MCF 10A (cell line): ENCODE results near the gene LMTK2. TPM values are rescaled to one million over a fixed set of nuclear protein-coding genes. Genes with fewer than 3 reads are reported as not detected.

Source experiments
- BruUV-seq: library from RNA; stranded (reverse); fragments of 400-500 nt; replicated peaks from 2 replicates; lab custom pipeline; 2021; lab: Mats Ljungman, UMichigan
- CTCF ChIA-PET: fragments of 300-600 bp; sonication (Branson Sonifier 250); formaldehyde crosslinking; extraction: SDS; loops from one replicate; lab custom pipeline; 2021; ENCODE audit warnings: antibody characterized with exemption, inconsistent platforms; lab: Yijun Ruan, JAX
- POLR2A ChIA-PET: fragments of 300-600, 350-650 bp; sonication (Branson Sonifier 250); formaldehyde crosslinking; extraction: SDS; loops from one replicate; lab custom pipeline; 2020; ENCODE audit warnings: antibody characterized with exemption, inconsistent platforms; lab: Yijun Ruan, JAX
- DNase-seq: peaks from one replicate; pipeline ENCODE4 v3.0.0-alpha.2; 2018; ENCODE audit not compliant: unreplicated experiment
- H3K27ac Mint-ChIP-seq: one replicate; pipeline ENCODE4 v1.8.0; 2022; ENCODE audit warnings: mild to moderate bottlenecking, low read depth, mixed read lengths; ENCODE audit not compliant: unreplicated experiment
- H3K27me3 Mint-ChIP-seq: one replicate; pipeline ENCODE4 v1.8.0; 2022; ENCODE audit warnings: mixed read lengths; ENCODE audit not compliant: insufficient read depth, unreplicated experiment
- H3K36me3 Mint-ChIP-seq: one replicate; pipeline ENCODE4 v1.8.0; 2022; ENCODE audit warnings: mild to moderate bottlenecking, moderate library complexity, mixed read lengths; ENCODE audit not compliant: insufficient read depth, unreplicated experiment
- H3K4me1 Mint-ChIP-seq: one replicate; pipeline ENCODE4 v1.8.0; 2022; ENCODE audit warnings: mixed read lengths; ENCODE audit not compliant: insufficient read depth, unreplicated experiment
- H3K4me3 Mint-ChIP-seq: one replicate; pipeline ENCODE4 v1.8.0; 2022; ENCODE audit warnings: mild to moderate bottlenecking, moderate library complexity, mixed read lengths; ENCODE audit not compliant: unreplicated experiment
- H3K9me3 Mint-ChIP-seq: one replicate; pipeline ENCODE4 v1.8.0; 2022; ENCODE audit warnings: mixed read lengths; ENCODE audit not compliant: unreplicated experiment
- CTCF ChIP-seq: fragments of 200-600 bp; IDR thresholded peaks from one replicate; pipeline ENCODE4 v1.8.0; 2022; ENCODE audit warnings: antibody characterized with exemption, mild to moderate bottlenecking; ENCODE audit not compliant: unreplicated experiment
- intact Hi-C: fragments of 100-400 bp; cut with micrococcal nuclease; formaldehyde crosslinking; loops from 2 replicates; pipeline ENCODE4 v1.14.1; 2022
- total RNA-seq: library from RNA; stranded (reverse); gene quantifications from 2 replicates; pipeline ENCODE4 v1.2.3, GENCODE V29; 2022

The LMTK2 gene
- total RNA-seq, 1 experiment from 2014 or later, result 16.8 TPM

- no peak for TF ChIP-seq CTCF
- intact Hi-C loops, result no loop called here
- H3K27me3 Mint-ChIP-seq, result no peaks in the 10 kb centered on the region
- ChIA-PET CTCF (interaction anchor here (0.6 kb wide), 1 partner anchor 19 kb away, joined by 3 read pairs; no protein-coding TSS in a partner anchor), POLR2A (no interaction called here)
- no peaks in the 10 kb centered on the region for H3K4me1 Mint-ChIP-seq
- H3K9me3 Mint-ChIP-seq, result no peaks in the 10 kb centered on the region
- no peak for DNase-seq
- H3K36me3 Mint-ChIP-seq, result peaks cover 6% of the 10 kb centered on the region
- H3K27ac Mint-ChIP-seq, result no peak overlapping the region
- H3K4me3 Mint-ChIP-seq, result no peak overlapping the region
- no TSS peak for BruUV-seq
Observed at GRCh38 chr7:98221611-98222532, 115.2 kb downstream of the LMTK2 start.

- no peaks in the 10 kb centered on the region for H3K4me1 Mint-ChIP-seq
- no peak for TF ChIP-seq CTCF
- intact Hi-C loops, result no loop called here
- ChIA-PET POLR2A (no interaction called here), CTCF (no interaction called here)
- H3K27me3 Mint-ChIP-seq, result no peaks in the 10 kb centered on the region
- H3K4me3 Mint-ChIP-seq, result no peak overlapping the region
- H3K27ac Mint-ChIP-seq, result no peak overlapping the region
- no TSS peak for BruUV-seq
- H3K36me3 Mint-ChIP-seq, result peaks cover 5% of the 10 kb centered on the region
- no peaks in the 10 kb centered on the region for H3K9me3 Mint-ChIP-seq
- DNase-seq, result no peak
Observed at GRCh38 chr7:98222533-98223195, 116.0 kb downstream of the LMTK2 start.

GRCh38 chr7:98223351-98223897, 116.8 kb downstream of the LMTK2 start:
- H3K9me3 Mint-ChIP-seq, result no peaks in the 10 kb centered on the region
- CTCF ChIA-PET, result no interaction called here
- peaks cover 5% of the 10 kb centered on the region for H3K36me3 Mint-ChIP-seq
- TF ChIP-seq CTCF, result no peak
- intact Hi-C loops, result no loop called here
- DNase-seq, result no peak
- no TSS peak for BruUV-seq
- no peaks in the 10 kb centered on the region for H3K27me3 Mint-ChIP-seq
- no peak overlapping the region for H3K27ac Mint-ChIP-seq
- H3K4me1 Mint-ChIP-seq, result no peaks in the 10 kb centered on the region
- POLR2A ChIA-PET, result no interaction called here
- no peak overlapping the region for H3K4me3 Mint-ChIP-seq
